NCI-H2107 (cell line): Measurements from ENCODE around the gene FAM83E.
A peak's percentile ranks its signal among the peaks of the same experiment; 100 is the strongest.
"Not testable (repeated sequence)": the region's sequence is repeated elsewhere in the genome, so short reads cannot be mapped to it uniquely, and the experiment has no call there.

Experiments used
- DNase-seq: peaks from one replicate; lab custom pipeline; 2025; lab: John Stamatoyannopoulos, UW

The FAM83E gene

DNA sequence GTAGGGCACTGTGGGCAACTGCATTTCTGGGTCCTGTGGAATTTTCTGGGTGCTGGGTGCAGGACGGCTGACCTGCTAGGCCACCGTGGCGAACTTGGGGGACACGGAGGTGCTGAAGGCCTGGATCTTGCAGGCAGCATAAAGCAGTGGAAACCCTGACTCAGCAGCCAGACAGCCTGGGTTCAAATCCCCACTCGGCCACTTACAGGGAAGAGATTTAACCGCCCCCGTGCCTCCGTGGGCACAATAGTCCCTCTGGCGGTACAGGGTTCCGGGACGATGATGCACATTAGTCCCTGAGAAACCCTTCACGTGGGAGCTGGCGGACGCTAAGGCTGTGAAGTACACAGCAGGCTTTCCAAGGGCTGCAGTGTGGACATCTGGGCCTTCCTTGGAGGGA lies 3.0 kb downstream of the FAM83E start:
- no peak for DNase-seq

DNA sequence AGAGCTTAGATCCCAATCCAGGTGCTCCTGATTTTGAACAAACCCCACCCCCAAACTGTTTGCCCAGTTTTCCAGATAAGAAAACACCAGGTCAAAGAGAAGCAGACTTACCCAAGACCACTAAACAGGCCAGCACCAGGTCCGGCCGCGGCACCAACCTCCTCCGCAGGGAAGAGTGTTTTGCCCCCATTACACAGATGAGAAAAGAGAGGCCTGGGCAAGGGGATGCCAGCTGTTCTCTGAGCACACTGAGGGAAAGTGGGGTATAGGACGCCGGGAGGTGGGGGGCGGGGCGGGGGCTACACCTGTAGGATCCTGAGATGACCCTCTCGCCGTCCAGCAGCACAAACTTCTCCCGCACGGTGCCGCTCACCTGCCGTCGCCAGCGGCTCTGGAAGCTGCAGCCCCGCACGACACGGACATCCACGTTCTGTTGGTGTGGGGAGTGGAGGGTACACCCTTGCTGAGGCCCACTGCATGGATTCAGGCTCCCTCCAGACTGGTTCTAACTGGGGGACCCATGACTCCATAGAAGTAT lies 5.2 kb downstream of the FAM83E start:
- no peak for DNase-seq

DNA sequence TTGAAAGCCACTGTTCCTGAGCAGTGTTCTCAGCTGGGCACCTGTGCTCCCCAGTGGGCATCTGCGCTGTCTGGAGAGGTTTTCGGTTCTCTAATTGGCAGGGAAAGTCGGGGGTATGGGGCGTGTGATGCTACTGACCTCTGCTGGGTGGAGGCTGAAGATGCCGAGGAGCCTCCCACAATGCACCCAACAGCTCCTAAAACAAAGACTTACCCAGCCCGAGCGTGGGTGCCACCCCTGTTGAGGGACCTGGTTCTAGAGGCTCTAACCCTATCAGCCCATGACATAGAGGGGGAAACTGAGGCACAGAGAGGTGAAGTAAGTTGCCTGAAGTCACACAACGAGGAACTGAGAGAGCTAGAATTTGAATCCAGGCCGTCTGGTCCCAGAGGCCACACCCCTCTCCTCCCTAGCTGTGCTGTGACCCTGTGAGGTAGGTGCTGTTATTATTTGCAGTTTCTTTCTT lies 6.0 kb downstream of the FAM83E start:
- peak; percentile 71 for DNase-seq

DNA sequence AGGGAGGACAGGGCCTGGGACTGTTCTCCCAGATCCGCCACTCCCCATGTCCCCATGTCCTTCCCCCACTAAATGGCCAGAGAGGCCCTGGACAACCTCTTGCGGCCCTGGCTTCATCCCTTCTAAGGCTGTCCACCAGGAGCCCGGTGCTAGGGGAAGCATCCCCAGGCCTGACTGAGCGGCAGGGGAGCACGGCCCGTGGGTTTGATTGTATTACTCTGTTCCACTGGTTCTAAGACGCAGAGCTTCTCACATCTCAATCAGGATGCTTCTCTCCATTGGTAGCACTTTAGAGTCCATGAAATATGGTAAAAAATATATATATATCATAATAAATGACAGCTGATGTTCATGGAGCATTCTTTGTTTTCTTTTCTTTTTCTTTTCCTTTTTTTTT lies 7.5 kb downstream of the FAM83E start:
- DNase-seq, result no peak

DNA sequence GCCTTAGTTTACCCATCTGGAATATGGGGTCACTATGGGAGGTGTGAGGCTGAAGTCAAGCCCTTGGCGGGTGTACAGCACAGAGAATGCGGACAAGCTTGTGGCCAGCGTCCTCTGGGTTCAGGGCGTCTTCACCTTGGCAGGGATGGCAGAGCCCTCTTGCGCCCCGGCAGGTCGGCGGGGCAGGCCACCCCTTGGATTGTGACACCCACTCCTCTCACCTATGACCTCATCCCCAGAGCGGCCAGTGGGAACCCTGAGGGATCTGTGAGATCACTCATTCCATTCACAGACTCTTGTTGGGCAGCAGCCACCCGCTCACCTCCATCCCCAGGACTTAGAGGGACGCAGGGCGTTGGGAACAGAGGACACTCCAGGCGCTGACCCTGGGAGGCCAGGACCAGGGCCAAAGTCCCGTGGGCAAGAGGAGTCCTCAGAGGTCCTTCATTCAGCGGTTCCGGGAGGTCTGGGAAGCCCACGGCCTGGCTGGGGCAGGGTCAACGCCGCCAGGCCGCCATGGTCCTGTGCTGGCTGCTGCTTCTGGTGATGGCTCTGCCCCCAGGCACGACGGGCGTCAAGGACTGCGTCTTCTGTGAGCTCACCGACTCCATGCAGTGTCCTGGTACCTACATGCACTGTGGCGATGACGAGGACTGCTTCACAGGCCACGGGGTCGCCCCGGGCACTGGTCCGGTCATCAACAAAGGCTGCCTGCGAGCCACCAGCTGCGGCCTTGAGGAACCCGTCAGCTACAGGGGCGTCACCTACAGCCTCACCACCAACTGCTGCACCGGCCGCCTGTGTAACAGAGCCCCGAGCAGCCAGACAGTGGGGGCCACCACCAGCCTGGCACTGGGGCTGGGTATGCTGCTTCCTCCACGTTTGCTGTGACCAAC lies 8.2 kb downstream of the FAM83E start, which contains the start of gene SPACA4:
SPACA4 (plus strand) TSS at position 280 of the 896 bp plus-strand sequence; CDS start at position 517, 237 bp downstream.
- no peak for DNase-seq

DNA sequence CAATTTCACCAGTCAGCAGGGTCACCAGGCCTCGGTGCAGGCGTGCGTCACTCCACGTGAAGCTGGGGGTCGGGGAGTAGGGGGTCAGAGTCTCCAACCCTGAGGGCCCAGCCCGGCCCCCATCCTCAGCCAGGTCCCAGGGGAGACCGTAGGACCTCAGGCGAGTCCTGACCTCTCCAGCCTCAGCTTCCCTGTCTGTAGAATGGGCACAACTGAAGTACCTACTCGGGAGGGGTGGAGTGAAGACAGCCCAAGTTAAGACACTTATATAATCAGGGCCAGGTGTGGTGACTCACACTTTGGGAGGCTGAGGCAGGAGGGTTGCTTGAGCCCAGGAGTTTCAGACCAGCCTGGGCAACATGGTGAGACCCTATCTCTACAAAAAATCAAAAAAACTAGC lies 11.0 kb downstream of the FAM83E start:
- DNase-seq, result no peak

DNA sequence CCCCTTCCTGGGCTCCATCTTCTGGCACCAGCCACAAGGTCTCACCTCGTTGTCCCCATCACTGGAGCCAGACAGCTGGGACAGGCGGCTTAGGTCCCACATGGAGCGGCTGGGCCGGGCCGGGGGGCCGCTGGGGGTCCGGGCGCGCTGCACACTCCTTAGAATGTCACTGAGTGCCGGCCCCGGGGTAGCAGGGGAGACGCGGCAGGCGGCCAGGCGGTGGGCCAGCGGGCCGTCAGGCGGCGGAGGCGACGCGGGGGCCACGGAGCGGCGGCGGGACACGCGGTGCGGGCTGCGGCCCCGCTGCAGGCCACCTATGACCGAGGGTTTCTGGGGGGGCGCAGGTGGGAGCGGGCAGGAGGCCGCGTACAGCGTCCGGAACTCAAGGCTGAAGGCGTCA lies 11.4 kb downstream of the FAM83E start:
- no peak for DNase-seq

DNA sequence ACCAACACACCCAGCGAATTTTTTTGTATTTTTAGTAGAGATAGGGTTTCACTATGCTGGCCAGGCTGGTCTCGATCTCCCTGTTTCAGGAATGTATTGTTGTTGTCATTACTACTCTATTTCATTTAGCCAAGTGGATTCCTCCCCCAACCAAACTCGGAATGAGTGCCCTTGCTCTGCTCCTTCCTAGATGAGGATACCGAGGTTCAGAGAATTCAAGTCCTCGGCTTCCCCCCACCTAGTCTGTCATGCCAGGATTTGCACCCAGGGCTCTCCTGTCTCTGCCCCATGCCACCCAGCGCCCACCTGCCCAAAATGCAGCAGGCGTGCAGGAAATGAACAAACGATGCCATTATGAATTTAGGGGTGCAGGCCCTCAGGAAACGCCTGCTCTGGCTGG lies 11.9 kb downstream of the FAM83E start:
- no peak for DNase-seq

DNA sequence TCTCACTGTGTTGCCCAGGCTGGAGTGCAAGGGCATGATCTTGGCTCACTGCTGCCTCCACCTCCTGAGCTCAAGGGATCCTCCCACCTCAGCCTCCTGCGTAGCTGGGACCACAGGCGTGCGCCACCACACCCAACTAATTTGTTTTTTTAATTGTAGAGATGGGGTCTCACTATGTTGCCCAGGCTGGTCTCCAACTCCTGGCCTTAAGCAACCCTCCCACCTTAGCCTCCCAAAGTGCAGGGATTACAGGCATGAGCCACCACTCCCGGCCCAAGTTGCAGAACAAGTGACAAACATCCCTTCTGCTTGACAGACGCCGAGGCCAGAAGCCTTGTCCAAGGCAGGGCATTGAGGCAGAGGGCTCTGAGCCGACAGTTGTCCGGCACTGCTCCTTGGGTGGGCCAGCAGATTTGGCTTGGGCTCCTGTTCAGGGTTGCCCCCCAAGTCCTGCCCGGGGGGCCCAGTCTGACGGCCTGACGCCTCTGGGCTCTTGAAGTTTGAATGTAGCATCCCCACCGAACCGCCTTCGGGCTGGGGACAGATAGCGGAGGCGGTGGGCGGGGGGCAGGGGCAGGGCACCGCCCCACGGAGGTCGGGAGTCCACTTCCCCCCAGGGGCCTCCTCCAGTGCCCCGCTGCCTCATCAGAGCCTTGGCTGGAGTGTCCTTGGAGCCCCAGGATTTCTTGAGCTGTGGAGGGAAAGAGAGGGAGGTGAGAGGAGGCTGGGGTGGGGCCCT lies 14.0 kb downstream of the FAM83E start:
- no peak for DNase-seq

DNA sequence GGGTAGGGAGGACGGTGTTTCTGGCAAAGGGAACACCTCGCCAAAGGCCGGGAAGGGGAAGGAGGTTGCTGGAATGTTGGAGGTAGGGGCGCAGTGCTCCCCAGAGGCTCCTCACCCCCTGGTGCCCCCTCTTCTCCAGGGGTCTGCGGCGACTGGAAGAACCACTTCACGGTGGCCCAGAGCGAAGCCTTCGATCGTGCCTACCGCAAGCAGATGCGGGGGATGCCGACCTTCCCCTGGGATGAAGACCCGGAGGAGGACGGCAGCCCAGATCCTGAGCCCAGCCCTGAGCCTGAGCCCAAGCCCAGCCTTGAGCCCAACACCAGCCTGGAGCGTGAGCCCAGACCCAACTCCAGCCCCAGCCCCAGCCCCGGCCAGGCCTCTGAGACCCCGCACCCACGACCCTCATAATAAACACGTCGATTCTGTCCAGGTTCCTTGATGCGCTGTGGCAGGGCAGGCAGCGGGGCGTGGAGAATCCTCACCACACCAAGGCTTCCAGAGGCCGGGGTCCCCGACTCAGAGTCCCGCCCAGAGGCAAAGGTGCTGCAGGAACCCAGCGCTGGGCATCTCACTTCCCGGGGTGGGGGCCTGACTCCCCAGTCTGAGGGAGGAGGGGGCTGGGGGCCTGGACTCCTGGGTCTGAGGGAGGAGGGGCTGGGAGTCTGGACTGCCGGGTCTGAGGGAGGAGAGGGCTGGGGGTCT lies 15.7 kb downstream of the FAM83E start:
- no peak for DNase-seq

DNA sequence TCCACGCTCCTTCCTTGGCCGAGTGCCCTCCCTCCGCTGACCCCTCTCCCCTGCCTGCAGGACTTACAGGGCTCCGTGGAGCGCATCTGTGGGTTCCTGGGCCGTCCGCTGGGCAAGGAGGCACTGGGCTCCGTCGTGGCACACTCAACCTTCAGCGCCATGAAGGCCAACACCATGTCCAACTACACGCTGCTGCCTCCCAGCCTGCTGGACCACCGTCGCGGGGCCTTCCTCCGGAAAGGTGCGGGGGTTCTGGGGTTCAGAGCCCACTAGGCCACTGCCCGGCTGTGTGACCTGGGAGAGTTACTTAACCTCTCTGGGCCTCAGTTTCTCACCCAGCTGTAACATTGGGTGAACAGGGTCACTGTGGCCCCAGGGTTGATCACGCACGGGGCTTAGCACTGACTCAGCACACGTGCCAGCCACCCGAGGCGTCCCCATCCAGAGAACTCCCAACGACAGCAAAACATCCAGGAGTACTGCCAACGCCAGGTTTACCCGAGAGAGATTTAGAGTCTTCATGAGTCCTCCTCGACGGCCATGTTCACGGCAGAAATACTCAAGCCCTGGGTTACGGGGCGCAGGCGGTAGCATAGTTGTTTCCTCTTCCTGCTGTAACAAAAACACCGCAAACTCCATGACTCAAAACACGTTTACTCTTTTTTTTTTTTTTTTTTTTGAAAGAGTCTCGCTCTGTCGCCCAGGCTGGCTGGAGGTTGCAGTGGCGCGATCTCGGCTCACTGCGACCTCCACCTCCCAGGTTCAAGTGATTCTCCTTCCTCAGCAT lies 18.0 kb downstream of the FAM83E start:
- DNase-seq, result no peak

DNA sequence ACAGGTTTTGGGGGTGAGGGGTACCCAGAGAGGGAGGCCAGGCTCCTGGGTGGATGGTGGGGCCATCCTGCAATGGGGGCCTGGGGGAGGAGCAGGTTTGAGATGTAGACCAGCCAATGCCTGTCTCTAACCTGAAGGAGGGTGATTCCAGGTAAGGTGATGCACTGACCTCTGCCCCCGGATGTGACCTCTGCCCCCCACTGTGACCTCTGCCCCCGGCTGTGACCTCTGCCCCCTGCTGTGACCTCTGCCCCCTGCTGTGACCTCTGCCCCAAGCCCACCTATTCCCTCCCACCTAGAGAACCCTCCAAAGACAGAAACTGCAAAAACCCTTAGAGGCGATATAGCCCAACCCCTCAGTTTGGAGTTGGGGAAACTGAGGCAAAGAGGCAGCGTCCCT lies 18.6 kb downstream of the FAM83E start:
- no peak for DNase-seq

DNA sequence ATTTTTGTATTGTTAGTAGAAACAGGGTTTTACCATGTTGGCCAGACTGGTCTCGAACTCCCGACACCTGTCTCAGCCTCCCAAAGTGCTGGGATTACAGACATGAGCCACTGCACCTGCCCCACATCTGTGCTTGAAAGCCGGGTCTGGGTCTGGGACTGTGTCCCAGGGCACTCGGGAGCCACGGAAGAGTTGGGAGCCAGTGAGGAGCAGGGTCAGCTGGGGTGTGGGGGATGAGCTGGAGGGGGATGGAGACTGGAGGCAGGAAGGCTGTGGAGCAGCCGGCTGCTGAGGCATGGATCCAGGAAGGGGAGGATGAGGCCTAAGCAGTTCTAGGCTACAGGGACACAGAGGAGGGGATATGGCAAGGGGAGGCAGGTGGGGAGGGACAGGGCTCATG lies 19.0 kb downstream of the FAM83E start:
- no peak for DNase-seq

DNA sequence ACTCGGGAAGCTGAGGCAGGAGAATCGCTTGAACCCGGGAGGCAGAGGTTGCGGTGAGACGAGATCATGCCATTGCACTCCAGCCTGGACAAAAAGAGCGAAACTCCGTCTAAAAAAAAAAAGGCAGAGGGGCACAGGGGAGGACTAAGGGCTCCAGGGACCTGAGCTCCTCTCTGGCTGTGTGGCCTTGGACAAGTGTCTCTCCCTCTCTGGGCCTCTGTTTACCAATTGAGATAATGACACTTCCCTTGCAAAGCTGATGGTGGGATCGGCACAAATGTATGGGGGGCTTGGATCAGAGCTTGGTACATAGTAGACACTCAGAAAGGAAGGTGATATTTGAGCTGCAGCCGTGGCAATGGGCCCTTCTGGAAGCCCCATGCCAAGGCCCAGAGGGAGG lies 19.7 kb downstream of the FAM83E start:
- DNase-seq, result no peak

DNA sequence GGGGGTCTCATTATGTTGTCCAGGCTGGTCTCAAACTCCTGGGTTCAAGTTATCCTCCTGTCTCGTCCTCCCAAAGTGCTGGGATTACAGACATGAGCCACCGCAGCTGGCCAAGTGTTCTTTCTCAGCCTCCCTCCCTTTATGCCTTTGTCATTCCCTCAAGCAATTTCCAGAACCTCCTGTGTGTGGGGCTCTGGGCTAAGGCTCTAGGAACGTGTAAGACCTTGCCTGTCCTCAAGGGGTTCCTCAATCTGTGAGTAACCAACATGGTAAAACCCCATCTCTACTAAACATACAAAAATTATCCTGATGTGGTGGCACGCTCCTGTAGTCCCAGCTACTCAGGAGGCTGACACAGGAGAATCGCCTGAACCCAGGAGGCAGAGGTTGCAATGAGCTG lies 23.9 kb downstream of the FAM83E start:
- no peak for DNase-seq

DNA sequence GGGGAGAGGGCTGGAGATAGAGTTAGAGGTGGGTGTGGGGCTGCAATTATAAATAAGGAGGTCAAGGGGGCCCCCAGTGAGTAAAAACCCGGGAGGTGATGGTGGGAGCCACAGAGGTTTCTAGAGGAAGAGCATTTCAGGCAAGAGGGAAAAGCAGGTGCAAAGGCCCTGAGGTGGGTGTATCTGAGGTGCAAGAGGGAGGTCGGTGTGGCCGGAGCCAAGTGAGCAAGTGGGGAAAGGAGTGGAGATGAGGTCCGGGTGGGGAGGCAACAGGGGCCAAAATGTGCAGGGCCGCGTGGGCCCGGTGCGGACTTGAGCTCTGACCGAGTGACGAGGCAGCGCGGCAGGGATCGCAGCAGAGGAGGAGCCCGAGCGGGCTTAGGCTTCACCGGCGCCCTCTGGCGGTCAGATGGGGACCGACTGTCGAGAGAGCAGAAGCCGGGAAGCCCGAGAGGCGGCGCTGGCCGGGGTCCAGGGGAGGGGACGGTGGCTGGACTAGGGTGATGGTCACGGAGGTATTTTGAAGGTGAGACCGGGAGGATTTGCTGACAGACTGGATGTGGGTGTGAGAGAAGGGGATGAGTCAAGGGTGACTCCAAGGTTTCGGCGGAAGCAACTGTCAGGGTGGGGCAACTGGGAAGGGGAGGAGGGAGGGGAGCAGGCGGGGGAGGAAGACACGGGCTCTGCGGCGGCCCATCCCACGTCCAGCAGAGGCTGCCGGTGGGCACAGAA lies 26.0 kb downstream of the FAM83E start:
- DNase-seq, result peak; percentile 38

DNA sequence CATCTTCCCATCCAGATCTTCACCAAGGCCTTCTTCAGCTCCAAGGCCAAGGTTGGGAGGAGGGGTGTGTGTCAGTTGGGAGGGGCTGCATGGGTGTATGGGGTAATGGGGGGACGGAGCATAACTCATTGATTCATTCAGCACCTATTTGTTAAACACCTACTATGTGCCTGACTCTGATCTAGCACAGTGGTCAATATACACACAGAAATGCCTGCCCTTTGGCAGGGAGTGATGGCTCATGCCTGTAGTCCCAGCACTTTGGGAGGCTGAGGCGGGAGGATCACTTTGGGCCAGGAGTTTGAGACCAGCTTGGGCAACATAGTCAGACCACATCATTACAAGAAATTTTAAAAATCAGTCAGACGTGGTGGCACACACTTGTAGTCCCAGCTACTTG lies 27.5 kb downstream of the FAM83E start:
- no peak for DNase-seq

DNA sequence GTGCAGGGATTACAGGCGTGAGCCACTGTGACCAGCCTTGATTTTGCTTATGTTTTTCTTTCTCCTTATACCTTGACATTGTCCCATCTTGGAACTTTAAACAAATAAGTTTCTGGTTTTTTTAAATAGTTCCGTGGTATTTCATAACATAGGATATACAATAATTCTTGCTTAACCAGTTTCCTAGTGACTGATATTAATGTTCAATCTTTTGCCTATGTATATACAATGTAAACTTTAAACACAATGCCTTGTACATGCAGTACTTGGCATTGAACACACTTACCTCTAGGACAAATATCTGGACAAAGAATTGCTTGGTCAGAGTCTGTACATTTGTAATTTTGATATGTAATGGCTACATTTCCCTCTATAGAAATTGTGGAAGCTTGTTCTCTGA lies 32.7 kb downstream of the FAM83E start:
- DNase-seq, result no peak

DNA sequence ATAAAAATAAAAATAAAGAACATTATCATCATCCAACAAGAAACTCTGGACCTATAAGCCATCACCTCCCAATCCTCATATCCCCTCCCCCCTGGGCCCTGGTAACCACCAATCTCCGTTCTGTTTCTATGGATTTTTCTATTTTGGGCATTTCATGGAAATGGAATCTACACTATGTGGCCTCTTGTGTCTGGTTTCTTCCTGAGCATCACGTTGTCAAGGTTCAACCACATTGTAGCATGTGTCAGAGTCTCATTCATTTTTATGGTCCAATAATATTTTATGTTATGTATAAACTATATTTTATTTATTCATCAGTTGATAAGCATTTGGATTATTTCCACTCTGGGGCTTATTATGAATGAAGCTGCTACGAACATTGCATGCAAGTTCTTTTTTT lies 36.0 kb downstream of the FAM83E start:
- DNase-seq, result no peak

DNA sequence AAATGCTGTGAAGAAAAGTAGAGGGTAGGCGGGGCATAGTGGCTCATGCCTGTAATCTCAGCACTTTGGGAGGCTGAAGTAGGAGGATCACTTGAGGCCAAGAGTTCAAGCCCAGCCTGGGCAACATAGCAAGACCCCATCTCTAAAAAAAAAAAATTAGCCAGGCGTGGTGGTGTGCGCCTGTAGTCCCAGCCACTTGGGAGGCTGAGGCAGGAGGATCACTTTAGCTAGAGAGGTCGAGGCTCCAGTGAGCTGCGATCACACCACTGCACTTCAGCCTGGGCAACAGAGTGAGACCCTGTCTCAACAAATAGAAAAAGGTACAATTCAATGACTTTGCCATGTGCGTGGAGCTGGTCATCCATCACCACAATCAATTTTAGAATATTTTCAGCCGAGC lies 37.0 kb downstream of the FAM83E start:
- DNase-seq, result not testable (repeated sequence)
